Measurements from ENCODE around the gene HSPA4.
"Not testable (repeated sequence)": the region's sequence is repeated elsewhere in the genome, so short reads cannot be mapped to it uniquely, and the experiment has no call there.

Gene HSPA4

DNA sequence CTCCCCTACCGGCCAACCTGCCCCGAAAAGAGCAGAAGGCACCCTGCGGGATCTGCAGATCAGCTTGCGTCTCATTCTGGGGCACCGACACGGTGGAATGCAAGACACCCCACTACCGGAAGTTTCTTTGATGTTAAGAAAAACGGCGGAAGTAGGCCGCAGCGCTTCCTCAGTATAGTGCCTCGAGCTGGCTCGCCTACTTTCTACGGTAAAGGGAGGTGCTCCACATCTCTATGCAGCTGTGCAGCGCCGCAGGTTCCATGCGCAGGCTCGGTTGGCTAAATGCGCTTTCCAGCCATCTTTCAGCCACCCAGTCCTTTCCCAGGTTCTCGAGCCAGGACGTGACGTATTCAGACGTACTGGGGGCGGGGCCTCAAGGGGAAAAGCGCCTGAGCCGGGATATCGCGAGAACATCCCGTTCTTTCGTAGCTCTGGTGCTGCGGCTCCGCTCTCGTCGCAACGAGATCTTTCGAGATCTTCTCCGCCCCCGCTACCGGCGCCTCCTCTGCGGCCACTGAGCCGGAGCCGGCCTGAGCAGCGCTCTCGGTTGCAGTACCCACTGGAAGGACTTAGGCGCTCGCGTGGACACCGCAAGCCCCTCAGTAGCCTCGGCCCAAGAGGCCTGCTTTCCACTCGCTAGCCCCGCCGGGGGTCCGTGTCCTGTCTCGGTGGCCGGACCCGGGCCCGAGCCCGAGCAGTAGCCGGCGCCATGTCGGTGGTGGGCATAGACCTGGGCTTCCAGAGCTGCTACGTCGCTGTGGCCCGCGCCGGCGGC lies at the start of gene HSPA4:
TSS of gene HSPA4 (plus strand) at position 472 of the 775 bp plus-strand sequence. CDS start at position 710, 238 bp downstream.
- DNase-seq: peak; percentile 98

DNA sequence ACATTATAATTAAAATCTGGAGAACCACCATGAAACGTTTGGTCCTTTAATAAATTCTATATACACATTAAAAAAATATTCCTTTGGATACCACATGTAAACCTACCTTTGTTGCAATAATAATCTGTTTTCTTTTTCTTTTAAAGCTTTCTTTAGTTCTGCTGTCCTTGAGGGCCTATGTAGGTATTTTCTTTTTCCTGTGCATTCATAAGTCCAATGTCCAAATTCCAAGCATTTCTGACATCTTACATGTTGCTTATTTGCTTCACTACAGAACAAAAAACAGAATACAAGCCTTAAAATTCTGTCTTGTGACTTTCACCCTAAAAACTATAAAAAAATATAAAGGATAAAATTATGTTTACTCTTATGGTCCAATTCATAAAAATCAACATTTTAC lies 45.2 kb upstream of the HSPA4 start:
- no peak for DNase-seq

DNA sequence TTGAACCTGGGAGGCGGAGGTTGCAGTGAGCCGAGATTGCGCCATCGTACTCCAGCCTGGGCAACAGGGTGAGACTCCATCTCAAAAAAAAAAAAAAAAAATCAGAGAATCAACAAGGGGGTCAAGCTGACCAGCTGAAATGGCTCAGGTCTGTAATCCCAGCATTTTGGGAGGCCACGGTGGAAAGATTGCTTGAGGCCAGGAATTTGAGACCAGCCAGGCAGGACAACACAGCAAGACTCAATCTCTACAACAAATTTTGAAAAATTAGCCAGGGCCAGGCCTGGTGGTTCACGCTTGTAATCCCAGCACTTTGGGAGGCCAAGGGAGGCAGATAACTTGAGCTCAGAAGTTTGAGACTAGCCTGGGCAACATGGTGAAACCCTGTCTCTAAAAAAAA lies 43.4 kb upstream of the HSPA4 start:
- DNase-seq: not testable (repeated sequence)

DNA sequence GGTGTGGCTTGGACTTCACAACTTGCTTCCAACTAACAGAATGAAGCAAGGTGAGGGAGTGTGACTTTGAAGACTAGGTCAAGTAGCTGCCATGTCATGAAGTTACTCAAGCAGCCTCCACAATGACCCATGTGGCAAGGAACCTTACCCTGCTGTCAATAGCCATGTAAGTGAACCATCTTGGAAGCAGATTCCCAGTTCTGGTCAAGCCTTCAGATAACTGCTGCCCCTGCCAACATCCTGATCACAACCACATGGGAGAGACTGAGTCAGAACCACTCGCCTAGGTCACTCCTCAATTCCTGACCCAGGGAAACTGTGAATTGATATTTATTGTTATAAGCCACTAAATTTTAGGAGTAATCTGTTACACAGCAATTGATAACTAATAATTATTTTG lies 36.3 kb upstream of the HSPA4 start:
- DNase-seq: no peak

DNA sequence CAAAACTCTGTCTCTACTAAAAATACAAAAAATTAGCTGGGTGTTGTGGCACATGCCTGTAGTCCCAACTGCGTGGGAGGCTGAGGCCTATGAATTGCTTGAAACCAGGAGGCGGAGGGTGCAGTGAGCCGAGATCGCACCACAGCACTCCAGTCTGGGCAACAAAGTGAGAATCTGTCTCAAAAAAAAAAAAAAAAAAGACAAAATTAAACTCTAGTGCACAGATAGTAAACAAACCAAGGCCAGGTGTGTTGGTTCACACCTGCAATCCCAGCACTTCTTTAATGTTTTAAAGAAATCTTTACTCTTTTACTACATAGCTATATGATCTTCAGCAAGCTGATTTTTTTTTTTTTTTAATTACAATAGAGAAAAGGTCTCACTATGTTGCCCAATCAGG lies 33.8 kb upstream of the HSPA4 start:
- no peak for DNase-seq

DNA sequence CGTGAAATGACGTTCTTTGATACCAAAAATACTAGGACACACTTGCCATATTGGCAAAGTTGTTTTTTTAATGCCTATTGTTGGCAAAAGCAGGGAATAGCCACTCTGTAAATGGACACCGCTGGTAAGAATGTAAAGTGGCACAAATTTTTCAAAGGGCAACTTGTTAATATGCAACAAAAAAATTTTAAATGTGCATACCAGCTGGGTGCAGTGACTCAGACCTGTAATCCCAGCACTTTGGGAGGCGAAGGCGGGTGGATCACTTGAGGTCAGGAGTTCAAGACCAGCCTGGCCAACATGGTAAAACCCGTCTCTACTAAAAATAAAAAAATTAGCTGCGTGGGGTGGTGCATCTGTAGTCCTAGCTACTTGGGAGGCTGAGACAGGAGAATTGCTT lies 32.3 kb upstream of the HSPA4 start:
- not testable (repeated sequence) for DNase-seq

DNA sequence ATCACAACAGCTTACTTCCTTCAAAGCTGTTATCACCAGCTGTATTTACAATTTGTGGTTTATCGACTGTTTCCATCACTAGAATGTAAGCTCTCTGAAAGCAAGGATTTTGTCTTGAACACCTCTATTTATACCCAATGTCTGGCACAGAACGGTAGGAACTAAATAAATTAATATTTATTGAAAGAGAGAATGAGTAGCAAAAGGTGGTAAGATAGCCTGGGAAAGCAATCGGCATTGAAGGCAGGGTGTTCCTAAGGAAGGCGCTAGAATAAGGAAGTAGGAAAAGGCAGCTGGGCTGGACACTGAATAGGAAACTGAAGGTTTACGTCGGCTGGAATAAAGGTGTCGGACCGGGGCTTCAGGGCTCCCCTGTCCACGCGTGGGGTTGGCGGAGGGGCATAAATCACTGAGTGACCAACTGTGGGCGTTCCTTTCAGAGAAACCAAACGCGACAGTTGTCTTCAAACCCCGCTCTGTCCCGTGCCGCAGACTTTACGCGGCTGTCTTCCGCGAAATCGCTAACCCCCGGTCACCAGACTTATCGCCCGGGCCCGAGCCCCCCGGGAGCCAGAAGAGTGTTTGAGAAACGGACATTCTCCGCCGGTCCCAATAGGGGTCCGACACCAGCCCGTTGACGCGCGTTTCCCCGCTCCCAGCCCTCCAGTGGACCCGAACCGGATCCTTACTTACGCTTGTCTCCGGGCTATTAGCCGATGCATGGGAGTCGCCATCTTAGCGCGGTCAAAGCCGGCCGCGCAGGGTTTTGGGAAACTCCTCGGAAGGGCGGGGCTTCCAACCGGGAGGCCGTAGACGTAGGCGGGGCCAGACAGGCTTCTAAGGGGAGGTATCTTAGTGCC lies 25.8 kb upstream of the HSPA4 start, which contains the start of gene ZCCHC10:
TSS of gene ZCCHC10 (minus strand) at position 746 of the 860 bp plus-strand sequence. CDS start at position 734, 12 bp downstream.
- peak; percentile 98 for DNase-seq

DNA sequence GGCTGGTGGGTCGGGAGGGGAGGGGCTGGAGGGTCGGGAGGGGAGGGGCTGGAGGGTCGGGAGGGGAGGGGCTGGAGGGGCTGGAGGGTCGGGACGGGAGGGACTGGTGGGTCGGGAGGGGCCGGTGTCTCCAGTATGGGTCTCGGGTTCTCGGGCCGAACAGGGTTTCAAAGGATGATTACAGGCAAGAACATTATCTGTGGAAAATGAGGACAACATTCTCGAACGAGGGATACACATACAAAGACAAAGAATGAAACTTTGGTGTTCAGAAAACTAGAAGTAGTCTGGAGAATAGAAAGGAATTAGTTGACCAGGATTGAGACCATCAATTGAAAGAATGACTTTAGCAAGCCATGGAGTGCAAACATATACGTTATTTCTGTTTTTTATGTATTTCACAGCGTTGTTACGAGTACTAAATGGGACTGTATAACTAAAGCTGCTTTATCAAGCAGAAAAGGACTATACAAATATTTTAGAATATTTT lies 25.1 kb upstream of the HSPA4 start:
- DNase-seq: no peak

DNA sequence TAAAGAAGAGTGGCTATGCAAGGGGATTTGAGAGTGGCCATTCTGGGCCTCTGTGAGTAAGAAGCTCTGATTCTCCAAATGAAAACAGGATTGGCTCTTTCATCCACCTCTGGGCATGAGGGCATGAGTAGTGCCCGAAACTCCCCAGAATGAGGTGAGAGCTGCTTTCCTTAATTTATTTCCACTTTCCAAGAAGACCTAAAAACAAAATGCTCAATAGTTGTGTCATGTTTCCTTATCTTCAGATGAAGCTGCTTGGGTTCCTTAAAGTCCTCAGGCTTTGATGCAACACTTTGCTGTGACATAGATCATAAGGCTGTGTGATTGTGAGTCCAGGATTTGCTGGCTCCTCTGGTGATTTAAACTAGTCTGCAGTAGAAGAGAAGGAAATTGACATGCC lies 22.4 kb upstream of the HSPA4 start:
- no peak for DNase-seq

DNA sequence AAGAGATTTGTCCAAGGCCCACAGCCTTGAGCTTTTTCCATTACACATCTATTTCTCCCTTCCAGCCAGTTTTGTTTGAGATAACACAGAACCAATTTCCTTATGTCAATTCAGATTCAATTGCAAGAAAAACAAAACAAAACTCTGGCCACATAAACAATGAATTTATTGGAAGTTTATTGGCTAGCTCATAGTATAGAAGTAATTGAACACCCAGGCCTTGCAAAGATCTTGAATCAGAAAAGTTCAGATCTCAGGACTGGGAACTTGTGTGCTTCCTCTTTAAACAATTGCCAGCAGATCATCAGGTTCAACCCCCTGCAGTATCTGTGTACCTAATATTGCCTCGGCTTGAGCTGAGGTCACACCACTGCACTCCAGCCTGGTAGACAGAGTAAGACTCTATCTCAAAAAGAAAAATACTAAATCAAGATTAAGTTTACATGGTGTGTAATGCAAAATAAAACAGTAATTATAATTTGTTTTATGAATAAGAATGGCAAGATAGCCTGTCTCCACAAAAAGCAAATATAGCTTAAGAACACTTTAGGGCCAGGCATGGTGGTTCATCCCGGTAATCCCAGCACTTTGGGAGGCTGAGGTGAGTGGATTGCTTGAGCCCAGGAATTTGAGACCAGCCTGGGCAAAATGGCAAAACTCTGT lies 21.3 kb upstream of the HSPA4 start:
- DNase-seq: no peak

DNA sequence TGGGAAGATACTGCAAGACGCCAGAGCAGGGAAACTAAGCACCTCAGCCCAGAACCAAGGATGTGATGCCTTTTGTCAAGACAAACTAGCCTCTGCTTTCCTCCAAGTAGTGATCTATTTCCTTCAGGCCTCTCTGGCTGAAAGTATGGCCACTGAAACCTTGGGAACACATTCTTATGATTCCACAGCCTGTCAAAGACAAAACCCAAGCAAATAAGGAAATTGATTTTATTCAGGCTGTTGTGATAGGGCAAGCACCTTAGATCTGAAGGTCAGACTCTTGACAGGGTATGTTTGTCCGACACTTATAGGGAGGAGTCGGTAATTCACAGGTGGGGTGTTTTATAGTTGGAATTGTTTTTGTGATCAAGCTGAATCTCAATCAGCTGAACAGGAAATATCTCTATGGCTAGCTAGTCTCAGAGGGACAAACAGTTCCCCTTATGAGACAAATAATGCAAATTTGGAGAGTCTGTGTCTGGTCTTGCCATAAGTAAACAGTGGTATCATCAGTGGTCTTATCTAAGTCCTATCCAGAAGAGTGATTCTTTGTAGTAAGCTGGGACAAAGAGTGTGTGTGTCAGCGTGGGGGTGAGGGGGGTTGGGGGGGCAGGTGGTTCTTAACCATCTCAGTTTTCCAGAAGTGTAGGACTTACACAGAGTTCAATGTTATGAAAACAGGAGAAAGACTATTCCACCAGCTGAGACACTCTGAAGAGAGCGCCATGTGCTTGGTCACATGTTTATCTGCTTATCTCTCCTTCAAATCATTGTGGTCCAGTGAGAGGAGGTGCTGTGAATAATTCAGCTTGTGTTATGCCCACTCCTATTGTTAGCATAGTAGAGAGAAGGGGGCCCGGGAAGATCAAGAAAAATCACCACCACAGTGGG lies 18.7 kb upstream of the HSPA4 start:
- DNase-seq: no peak

DNA sequence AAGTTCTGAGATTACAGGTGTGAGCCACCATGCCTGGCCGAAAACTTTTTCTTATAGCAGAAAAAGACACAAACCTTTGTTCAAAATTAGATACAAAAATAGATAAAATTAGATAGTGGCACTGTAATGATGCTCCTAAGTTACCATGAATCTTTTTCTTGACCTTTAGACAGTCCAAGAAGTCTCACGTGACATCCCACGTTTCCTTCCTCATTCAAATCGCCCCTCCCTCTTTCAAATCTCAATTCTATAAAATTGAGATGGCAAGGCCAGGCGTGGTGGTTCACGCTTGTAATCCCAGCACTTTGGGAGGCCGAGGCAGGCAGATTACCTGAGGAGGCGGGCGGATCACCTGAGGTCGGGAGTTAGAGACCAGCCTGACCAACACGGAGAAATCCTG lies 17.7 kb upstream of the HSPA4 start:
- DNase-seq: no peak

DNA sequence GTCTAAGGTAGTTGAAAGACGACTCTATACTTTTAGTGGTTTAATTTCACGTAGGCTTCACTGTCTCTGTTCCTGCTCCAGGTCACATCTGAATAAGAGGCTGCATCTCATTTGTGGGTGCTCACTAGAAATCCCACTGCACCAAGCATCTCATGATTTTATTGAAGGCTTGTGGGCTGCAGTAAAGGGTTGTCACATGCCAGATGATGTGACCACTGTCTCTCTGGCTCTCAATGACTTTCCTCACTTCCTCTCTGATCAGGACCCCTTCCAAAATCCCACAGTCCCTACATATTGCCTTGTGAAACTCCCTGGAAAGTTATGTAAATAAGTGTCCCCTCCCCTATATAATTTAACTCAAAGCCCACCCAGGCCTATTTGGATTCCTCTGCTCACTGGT lies 16.6 kb upstream of the HSPA4 start:
- no peak for DNase-seq

DNA sequence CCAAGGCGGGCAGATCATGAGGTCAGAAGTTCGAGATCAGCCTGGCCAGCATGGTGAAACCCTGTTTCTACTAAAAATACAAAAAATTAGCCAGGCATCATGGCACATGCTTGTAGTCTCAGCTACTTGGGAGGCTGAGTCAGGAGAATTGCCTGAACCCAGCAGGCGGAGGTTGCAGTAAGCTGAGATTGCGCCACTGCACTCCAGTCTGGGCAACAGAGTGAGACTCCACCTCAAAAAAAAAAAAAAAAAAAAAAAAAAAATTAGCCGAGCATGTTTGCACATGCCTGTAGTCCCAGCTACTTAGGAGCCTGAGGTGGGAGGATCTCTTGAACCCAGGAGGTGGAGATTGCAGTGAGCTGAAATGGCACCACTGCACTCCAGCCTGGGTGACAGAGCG lies 15.1 kb upstream of the HSPA4 start:
- DNase-seq: not testable (repeated sequence)

DNA sequence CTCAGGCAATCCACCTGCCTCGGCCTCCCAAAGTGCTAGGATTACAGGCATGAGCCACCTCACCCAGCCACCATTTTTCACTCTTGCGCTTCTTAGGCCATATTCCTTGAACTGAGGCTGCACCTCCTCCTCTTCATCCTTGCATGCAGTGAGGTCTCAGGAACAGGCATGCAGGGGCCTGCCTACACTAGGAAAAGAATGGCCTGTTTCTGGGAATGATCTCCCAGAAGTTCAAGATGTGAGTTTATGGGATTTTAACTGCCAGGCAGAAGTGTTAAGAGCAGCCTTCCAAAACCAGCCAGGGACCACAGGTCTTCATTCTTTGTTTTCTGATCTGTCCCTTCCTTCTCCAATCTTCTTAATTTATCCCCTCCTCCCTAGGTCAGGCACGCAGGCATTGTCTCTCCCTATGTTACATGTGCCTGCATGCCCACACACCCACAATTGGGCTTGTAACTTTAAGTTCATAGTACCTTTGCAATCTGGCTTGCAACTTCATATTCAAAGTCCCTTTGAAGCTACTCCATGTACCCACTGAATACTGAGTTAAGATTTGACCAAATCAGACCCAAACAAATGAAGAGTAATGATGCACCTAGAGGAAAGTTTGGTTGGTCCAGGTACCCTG lies 10.5 kb upstream of the HSPA4 start:
- DNase-seq: no peak

DNA sequence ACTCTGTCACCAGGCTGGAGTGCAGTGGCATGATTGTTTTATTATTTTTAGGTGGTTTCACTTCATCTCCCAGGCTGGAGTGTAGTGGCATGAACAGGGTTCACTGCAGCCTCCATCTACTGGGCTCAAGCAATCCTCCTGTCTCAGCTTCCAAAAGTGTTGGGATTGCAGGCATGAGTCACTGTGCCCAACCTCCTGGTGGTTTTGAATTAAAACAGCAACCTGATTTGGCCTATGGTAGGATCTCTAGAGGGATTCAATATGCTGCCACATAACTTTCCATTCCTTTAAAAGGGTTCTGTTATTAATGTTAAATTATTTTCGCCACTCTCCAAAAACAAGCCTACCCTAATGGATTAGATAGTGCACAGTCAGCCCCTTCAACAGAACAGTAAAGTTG lies 9.9 kb upstream of the HSPA4 start:
- no peak for DNase-seq

DNA sequence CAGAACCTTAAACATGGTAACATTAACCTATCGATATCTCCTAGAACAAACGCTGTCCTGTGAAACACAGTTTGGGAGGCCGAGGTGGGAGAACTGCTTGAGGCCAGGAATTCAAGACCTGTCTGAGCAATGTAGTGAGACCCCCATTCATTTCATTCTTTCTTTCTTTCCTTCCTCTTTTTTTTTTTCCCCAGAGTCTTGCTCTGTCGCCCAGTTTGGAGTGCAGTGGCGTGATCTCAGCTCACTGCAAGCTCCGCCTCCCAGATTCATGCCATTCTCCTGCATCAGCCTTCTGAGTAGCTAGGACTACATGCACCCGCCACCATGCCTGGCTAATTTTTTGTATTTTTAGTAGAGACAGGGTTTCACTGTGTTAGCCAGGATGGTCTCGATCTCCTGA lies 5.3 kb upstream of the HSPA4 start:
- DNase-seq: not testable (repeated sequence)

DNA sequence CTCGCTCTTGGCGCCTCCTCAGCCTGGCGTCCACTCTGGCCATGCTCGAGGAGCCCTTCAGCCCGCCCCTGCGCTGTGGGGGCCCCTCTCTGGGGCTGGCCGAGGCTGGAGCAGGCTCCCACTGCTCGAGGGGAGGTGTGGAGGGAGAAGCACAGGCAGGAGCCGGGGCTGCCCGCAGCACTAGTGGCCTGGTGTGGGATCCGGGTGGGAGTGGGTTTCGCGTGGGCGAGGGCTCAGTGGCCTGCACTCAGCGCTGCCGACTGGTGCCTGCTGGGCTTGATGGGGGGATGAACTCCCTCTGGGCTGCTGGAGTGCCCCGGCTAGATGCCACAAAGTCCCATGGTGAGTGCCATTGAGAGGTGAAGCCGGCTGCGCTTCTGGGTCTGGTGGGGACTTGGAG lies 4.4 kb upstream of the HSPA4 start:
- no peak for DNase-seq

DNA sequence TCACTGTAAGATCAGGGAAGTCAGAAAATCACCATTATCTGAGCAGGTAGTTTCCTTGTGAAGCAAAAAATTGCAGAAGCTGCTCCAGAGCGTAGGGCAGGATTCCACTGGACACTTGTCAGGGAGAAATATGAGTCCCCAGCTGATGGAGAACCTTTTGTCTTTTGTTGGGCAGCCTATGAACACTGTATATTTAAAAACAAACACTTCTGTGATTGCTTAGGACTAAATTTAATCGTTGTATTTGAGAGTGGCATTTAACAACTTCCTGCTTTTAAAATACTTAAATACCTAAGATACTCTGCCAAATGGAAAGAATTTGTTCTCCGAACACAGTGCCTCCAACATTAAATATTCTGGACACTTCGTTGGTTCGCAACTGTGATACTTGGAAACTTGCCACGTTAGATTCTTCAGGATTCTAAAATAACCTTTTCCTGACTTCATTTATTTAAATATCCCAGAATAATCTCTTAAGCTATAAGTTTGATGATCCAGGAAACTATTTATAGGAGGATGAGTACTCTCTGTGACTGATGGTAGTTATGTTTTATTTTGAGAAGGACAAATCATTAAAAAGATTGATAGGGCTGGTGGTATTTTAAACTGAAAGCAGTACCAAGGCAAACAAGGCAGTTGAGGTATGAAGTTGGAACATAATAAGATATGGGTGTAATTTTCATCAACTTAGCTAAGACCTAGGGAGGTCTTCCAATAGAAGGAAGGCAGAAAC lies 2.7 kb upstream of the HSPA4 start:
- DNase-seq: no peak

DNA sequence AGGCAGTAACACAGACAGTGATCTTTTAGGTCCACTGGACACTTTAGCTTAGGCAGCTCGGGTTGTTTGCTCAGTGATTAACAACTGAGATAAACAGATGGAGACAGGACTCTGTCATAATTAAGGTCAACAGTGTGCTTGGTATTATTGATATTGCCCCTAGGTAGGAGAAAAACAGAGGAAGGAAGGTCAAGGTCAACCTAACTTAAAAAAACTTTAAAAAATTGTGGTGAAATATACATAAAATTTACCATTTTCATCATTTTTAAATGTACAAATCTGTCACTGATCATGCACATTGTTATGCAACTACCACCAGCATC lies 2.1 kb upstream of the HSPA4 start:
- peak; percentile 77 for DNase-seq

DNA sequence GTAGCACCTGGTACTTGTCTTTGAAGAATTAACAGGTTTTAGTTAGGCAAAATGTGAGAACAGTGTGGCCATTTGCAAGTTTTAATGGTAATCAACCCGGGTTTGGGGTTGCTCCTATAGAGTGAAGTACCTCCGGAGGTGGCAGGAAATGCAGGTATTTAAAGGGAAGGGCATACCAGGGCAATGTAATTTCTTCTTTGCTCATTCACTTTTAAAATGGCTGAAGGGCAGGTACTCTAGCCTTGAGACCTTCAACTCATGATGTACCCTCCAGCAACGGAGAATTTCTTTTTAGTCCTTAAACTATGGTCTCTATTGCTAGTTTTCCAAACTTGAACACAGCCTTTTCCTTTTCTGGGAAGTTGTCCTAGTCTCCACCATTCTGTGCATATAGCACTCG lies 1.3 kb upstream of the HSPA4 start:
- peak; percentile 20 for DNase-seq
